Right renal cortex interstitium (tissue), 3 donors: ENCODE results near the gene STAT6. TPM values are rescaled to one million over a fixed set of nuclear protein-coding genes. Genes with fewer than 3 reads are reported as not detected.
"Not testable (repeated sequence)": the region's sequence is repeated elsewhere in the genome, so short reads cannot be mapped to it uniquely, and the experiment has no call there.

ENCODE experiments used
- DNase-seq, 3 donors: peaks; one replicate each; pipeline ENCODE4 v3.0.0-alpha.2; 2013; ENCODE audit warnings: low read depth in 3 of 3, low spot score in 2 of 3
- polyA plus RNA-seq, 3 donors: library from polyadenylated mRNA; unstranded; fragments of 120-200 nt; gene quantifications; one replicate each; pipeline ENCODE4 v1.2.1, GENCODE V29; 2013; ENCODE audit not compliant: insufficient read length in 3 of 3

STAT6 gene
- polyA plus RNA-seq, 3 donors: 89.6 to 106 (median 99.2) TPM

- not testable (repeated sequence) for DNase-seq
Observed at GRCh38 chr12:57053146-57053545, 58.0 kb downstream of the STAT6 start.

GRCh38 chr12:57051011-57051410, 60.2 kb downstream of the STAT6 start:
- DNase-seq: no peak

- no peak for DNase-seq
Observed at GRCh38 chr12:57049890-57050289, 61.3 kb downstream of the STAT6 start, which contains the start of gene MYO1A. TSS of gene MYO1A (minus strand) at chr12:57050129. CDS start at chr12:57048323, 1,806 bp downstream.

GRCh38 chr12:57049119-57049446, 62.1 kb downstream of the STAT6 start:
- DNase-seq: no peak

- DNase-seq: no peak
Observed at GRCh38 chr12:57048423-57049118, 62.6 kb downstream of the STAT6 start.

- DNase-seq: no peak
Observed at GRCh38 chr12:57047981-57048380, 63.2 kb downstream of the STAT6 start.

- DNase-seq: no peak
Observed at GRCh38 chr12:57046947-57047890, 63.9 kb downstream of the STAT6 start.

GRCh38 chr12:57046086-57046791, 64.9 kb downstream of the STAT6 start:
- no peak for DNase-seq

Other genes with a start within 250 kb of the STAT6 start
- gene SDR9C7, start 177.0 kb downstream of the STAT6 start, polyA plus RNA-seq: under 1 TPM in 2 of 3 donors, not detected in 1; 0.07 to 0.11 TPM
- under 1 TPM; 0.28 to 0.68 (median 0.37) TPM for gene RDH16, start 153.8 kb downstream of the STAT6 start, polyA plus RNA-seq
- gene ZBTB39, start 104.8 kb downstream of the STAT6 start, polyA plus RNA-seq: 10 to 100 TPM; 11.9 to 13.0 (median 12.4) TPM
- gene TAC3, start 94.8 kb downstream of the STAT6 start, polyA plus RNA-seq: 1 to 10 TPM in 1 of 3 donors, under 1 TPM in 2; 0.54 to 1.4 (median 0.75) TPM
- gene MYO1A, start 61.2 kb downstream of the STAT6 start, polyA plus RNA-seq: under 1 TPM; 0.10 to 0.25 (median 0.11) TPM
- 10 to 100 TPM; 22.5 to 24.8 (median 23.6) TPM for gene NEMP1, start 32.6 kb downstream of the STAT6 start, polyA plus RNA-seq
- 10 to 100 TPM; 40.7 to 43.4 (median 42.4) TPM for gene NAB2, start 22.2 kb downstream of the STAT6 start, polyA plus RNA-seq
- gene LRP1, start 17.1 kb upstream of the STAT6 start, polyA plus RNA-seq: 10 to 100 TPM; 58.5 to 69.2 (median 60.0) TPM
- under 1 TPM in 1 of 3 donors, not detected in 2; 0.44 TPM for gene LRP1-AS, start 36.3 kb upstream of the STAT6 start, polyA plus RNA-seq
- gene NXPH4, start 105.4 kb upstream of the STAT6 start, polyA plus RNA-seq: 1 to 10 TPM; 2.4 to 3.7 (median 2.5) TPM
- 10 to 100 TPM; 66.0 to 79.2 (median 72.7) TPM for gene SHMT2, start 118.3 kb upstream of the STAT6 start, polyA plus RNA-seq
- 1 to 10 TPM; 2.5 to 4.2 (median 3.3) TPM for gene STAC3, start 139.8 kb upstream of the STAT6 start, polyA plus RNA-seq